ENCODE data around the gene SLTM.
"Not testable (repeated sequence)": the region's sequence is repeated elsewhere in the genome, so short reads cannot be mapped to it uniquely, and the experiment has no call there.

Gene SLTM

GRCh38 chr15:58876306-58877106 lies 57.0 kb downstream of the SLTM start:
- no peak for DNase-seq (ENCODE audit: low read depth)

GRCh38 chr15:58875343-58875742 lies 58.1 kb downstream of the SLTM start:
- no peak for DNase-seq (ENCODE audit: low read depth)

- DNase-seq (ENCODE audit: low read depth): peak; percentile 77
These were observed 60.2 kb downstream of the SLTM start for GRCh38 chr15:58873267-58873666.

- DNase-seq (ENCODE audit: low read depth): peak; percentile 35
These were observed 63.0 kb downstream of the SLTM start for GRCh38 chr15:58870451-58870850.

- no peak for DNase-seq (ENCODE audit: low read depth)
These were observed 65.6 kb downstream of the SLTM start for GRCh38 chr15:58867926-58868325.

GRCh38 chr15:58865425-58865880 lies 68.0 kb downstream of the SLTM start:
- DNase-seq (ENCODE audit: low read depth): no peak

- no peak for DNase-seq (ENCODE audit: low read depth)
These were observed 68.7 kb downstream of the SLTM start for GRCh38 chr15:58864602-58865424.

GRCh38 chr15:58862326-58862725 lies 71.2 kb downstream of the SLTM start:
- DNase-seq (ENCODE audit: low read depth): no peak

GRCh38 chr15:58856621-58857020 lies 76.9 kb downstream of the SLTM start:
- DNase-seq (ENCODE audit: low read depth): not testable (repeated sequence)

GRCh38 chr15:58856086-58856485 lies 77.4 kb downstream of the SLTM start:
- DNase-seq (ENCODE audit: low read depth): no peak

GRCh38 chr15:58854593-58854992 lies 78.9 kb downstream of the SLTM start:
- DNase-seq (ENCODE audit: low read depth): no peak

GRCh38 chr15:58852347-58852746 lies 81.1 kb downstream of the SLTM start:
- DNase-seq (ENCODE audit: low read depth): no peak

- not testable (repeated sequence) for DNase-seq (ENCODE audit: low read depth)
These were observed 82.3 kb downstream of the SLTM start for GRCh38 chr15:58851205-58851604.

- no peak for DNase-seq (ENCODE audit: low read depth)
These were observed 90.6 kb downstream of the SLTM start for GRCh38 chr15:58842713-58843396.

- DNase-seq (ENCODE audit: low read depth): no peak
These were observed 93.4 kb downstream of the SLTM start for GRCh38 chr15:58840048-58840447.

- DNase-seq (ENCODE audit: low read depth): no peak
These were observed 94.0 kb downstream of the SLTM start for GRCh38 chr15:58839485-58839884.

GRCh38 chr15:58833681-58834426 lies 99.6 kb downstream of the SLTM start:
- DNase-seq (ENCODE audit: low read depth): not testable (repeated sequence)

GRCh38 chr15:58830556-58830955 lies 102.9 kb downstream of the SLTM start:
- no peak for DNase-seq (ENCODE audit: low read depth)

All from stromal cell of bone marrow (primary cell).